Measurements from ENCODE around the gene AFMID.

GRCh38 chr17:78253946-78254672, 66.9 kb downstream of the AFMID start:
- TF ChIP-seq EP300 (IDR thresholded peaks at IDR 0.05): no peak
- peak; percentile 67 to 76 for TF ChIP-seq POLR2AphosphoS5 (IDR thresholded peaks at IDR 0.05)
- TF ChIP-seq CTCF (IDR thresholded peaks at IDR 0.05): peak in 3 of 6 experiments; percentile 6 to 27 (median 19)

Measured in upper lobe of left lung (tissue), 4 donors.